Activated naive CD8-positive, alpha-beta T cell treated with anti-CD3 and anti-CD28 coated beads, Interleukin-2, amount 50 U/mL, for 24 hours (primary cell): ENCODE measurements around the gene ARSA.
"Not testable (repeated sequence)": the region's sequence is repeated elsewhere in the genome, so short reads cannot be mapped to it uniquely, and the experiment has no call there.

Experiments used
- ATAC-seq: fragments of 150-1000 bp; cut with Tn5 transposase; one replicate; pipeline ENCODE4 v1.10.0; 2021
- DNase-seq: peaks from one replicate; pipeline ENCODE4 v3.0.0; 2021
- H3K27ac Mint-ChIP-seq: one replicate; pipeline ENCODE4 v1.8.0; 2021; ENCODE audit warnings: mild to moderate bottlenecking, mixed read lengths
- H3K27me3 Mint-ChIP-seq: one replicate; pipeline ENCODE4 v1.8.0; 2021; ENCODE audit warnings: mixed read lengths
- H3K36me3 Mint-ChIP-seq: one replicate; pipeline ENCODE4 v1.8.0; 2021; ENCODE audit warnings: low read depth, mixed read lengths
- H3K4me1 Mint-ChIP-seq: one replicate; pipeline ENCODE4 v1.8.0; 2021; ENCODE audit warnings: mixed read lengths
- H3K4me3 Mint-ChIP-seq: one replicate; pipeline ENCODE4 v1.8.0; 2021; ENCODE audit warnings: mild to moderate bottlenecking, moderate library complexity, mixed read lengths
- H3K9me3 Mint-ChIP-seq: one replicate; pipeline ENCODE4 v1.8.0; 2021; ENCODE audit warnings: mixed read lengths

Gene ARSA

GRCh38 chr22:50620593-50621355 is 7.2 kb downstream of the ARSA start:
- Mint-ChIP-seq H3K27me3 (peaks cover 1% of the 10 kb centered on the region), H3K4me3 (peak overlapping the region; percentile 73), H3K27ac (peak overlapping the region; percentile 86), H3K4me1 (peaks cover 39% of the 10 kb centered on the region), H3K9me3 (no peaks in the 10 kb centered on the region), H3K36me3 (no peaks in the 10 kb centered on the region)
- peak; percentile 56 for DNase-seq
- peak; percentile 67 for ATAC-seq

- ATAC-seq, H3K4me3 Mint-ChIP-seq: not testable (repeated sequence)
These were observed 13.7 kb downstream of the ARSA start for GRCh38 chr22:50614296-50614695.

GRCh38 chr22:50613291-50613981 is 14.5 kb downstream of the ARSA start:
- no peak overlapping the region for H3K4me3 Mint-ChIP-seq
- ATAC-seq (no peak), DNase-seq (no peak)

More at GRCh38 chr22:50614296-50614695, 13.7 kb downstream of the ARSA start:
- not testable (repeated sequence) for H3K4me1 Mint-ChIP-seq, H3K36me3 Mint-ChIP-seq, H3K27ac Mint-ChIP-seq, H3K9me3 Mint-ChIP-seq, DNase-seq
- peaks cover 14% of the 10 kb centered on the region for H3K27me3 Mint-ChIP-seq

GRCh38 chr22:50612528-50613221 is 15.3 kb downstream of the ARSA start:
- Mint-ChIP-seq H3K27ac (no peak overlapping the region), H3K27me3 (peaks cover 21% of the 10 kb centered on the region), H3K9me3 (no peaks in the 10 kb centered on the region), H3K4me1 (peaks cover 5% of the 10 kb centered on the region), H3K4me3 (no peak overlapping the region), H3K36me3 (no peaks in the 10 kb centered on the region)
- no peak for DNase-seq
- ATAC-seq, result no peak

More at GRCh38 chr22:50613291-50613981, 14.5 kb downstream of the ARSA start:
- H3K27me3 Mint-ChIP-seq, result peaks cover 19% of the 10 kb centered on the region
- no peak overlapping the region for H3K27ac Mint-ChIP-seq
- H3K36me3 Mint-ChIP-seq, result no peaks in the 10 kb centered on the region
- H3K9me3 Mint-ChIP-seq, result no peaks in the 10 kb centered on the region
- peaks cover 5% of the 10 kb centered on the region for H3K4me1 Mint-ChIP-seq

- DNase-seq, result no peak
- Mint-ChIP-seq H3K27ac (no peak overlapping the region), H3K4me1 (peaks cover 5% of the 10 kb centered on the region), H3K27me3 (peaks cover 20% of the 10 kb centered on the region), H3K9me3 (no peaks in the 10 kb centered on the region), H3K4me3 (no peak overlapping the region), H3K36me3 (no peaks in the 10 kb centered on the region)
- no peak for ATAC-seq
These were observed 15.8 kb downstream of the ARSA start for GRCh38 chr22:50612168-50612527.

- peaks cover 5% of the 10 kb centered on the region for H3K4me1 Mint-ChIP-seq
- H3K4me3 Mint-ChIP-seq, result no peak overlapping the region
- H3K36me3 Mint-ChIP-seq, result no peaks in the 10 kb centered on the region
- no peak overlapping the region for H3K27ac Mint-ChIP-seq
- no peaks in the 10 kb centered on the region for H3K9me3 Mint-ChIP-seq
- peaks cover 20% of the 10 kb centered on the region for H3K27me3 Mint-ChIP-seq
- no peak for ATAC-seq
- DNase-seq, result no peak
These were observed 16.5 kb downstream of the ARSA start for GRCh38 chr22:50611341-50612060.

- Mint-ChIP-seq H3K27ac (no peak overlapping the region), H3K27me3 (peaks cover 29% of the 10 kb centered on the region), H3K36me3 (no peaks in the 10 kb centered on the region), H3K4me3 (no peak overlapping the region), H3K9me3 (no peaks in the 10 kb centered on the region), H3K4me1 (peaks cover 5% of the 10 kb centered on the region)
- ATAC-seq (peak; percentile 5), DNase-seq (no peak)
These were observed 17.4 kb downstream of the ARSA start for GRCh38 chr22:50610581-50610980.

- Mint-ChIP-seq H3K4me3 (no peak overlapping the region), H3K36me3 (no peaks in the 10 kb centered on the region), H3K27ac (no peak overlapping the region), H3K9me3 (no peaks in the 10 kb centered on the region), H3K4me1 (peaks cover 5% of the 10 kb centered on the region), H3K27me3 (peaks cover 34% of the 10 kb centered on the region)
- no peak for DNase-seq
- ATAC-seq, result no peak
These were observed 17.9 kb downstream of the ARSA start for GRCh38 chr22:50610041-50610451.

- ATAC-seq (no peak), DNase-seq (no peak)
- no peak overlapping the region for H3K4me3 Mint-ChIP-seq
- no peak overlapping the region for H3K27ac Mint-ChIP-seq
- peaks cover 35% of the 10 kb centered on the region for H3K27me3 Mint-ChIP-seq
- peaks cover 5% of the 10 kb centered on the region for H3K4me1 Mint-ChIP-seq
- no peaks in the 10 kb centered on the region for H3K36me3 Mint-ChIP-seq
- no peaks in the 10 kb centered on the region for H3K9me3 Mint-ChIP-seq
These were observed 18.4 kb downstream of the ARSA start for GRCh38 chr22:50609599-50609998.

GRCh38 chr22:50608996-50609395 is 19.0 kb downstream of the ARSA start:
- Mint-ChIP-seq H3K27me3 (peaks cover 33% of the 10 kb centered on the region), H3K4me1 (peaks cover 5% of the 10 kb centered on the region), H3K9me3 (no peaks in the 10 kb centered on the region), H3K36me3 (no peaks in the 10 kb centered on the region), H3K27ac (no peak overlapping the region), H3K4me3 (no peak overlapping the region)
- ATAC-seq, result no peak
- DNase-seq, result no peak

- not testable (repeated sequence) for H3K27ac Mint-ChIP-seq, H3K9me3 Mint-ChIP-seq, H3K36me3 Mint-ChIP-seq, H3K4me3 Mint-ChIP-seq, ATAC-seq, DNase-seq, H3K4me1 Mint-ChIP-seq
- H3K27me3 Mint-ChIP-seq, result peaks cover 33% of the 10 kb centered on the region
These were observed 19.7 kb downstream of the ARSA start for GRCh38 chr22:50608058-50608840.

GRCh38 chr22:50607659-50608020 is 20.3 kb downstream of the ARSA start:
- no peak for ATAC-seq
- no peak overlapping the region for H3K27ac Mint-ChIP-seq
- peaks cover 2% of the 10 kb centered on the region for H3K4me1 Mint-ChIP-seq
- no peak for DNase-seq
- H3K36me3 Mint-ChIP-seq, result no peaks in the 10 kb centered on the region
- H3K27me3 Mint-ChIP-seq, result peaks cover 39% of the 10 kb centered on the region
- H3K9me3 Mint-ChIP-seq, result no peaks in the 10 kb centered on the region
- H3K4me3 Mint-ChIP-seq, result no peak overlapping the region

- Mint-ChIP-seq H3K27ac (no peak overlapping the region), H3K4me3 (no peak overlapping the region), H3K36me3 (no peaks in the 10 kb centered on the region), H3K9me3 (no peaks in the 10 kb centered on the region), H3K27me3 (peaks cover 45% of the 10 kb centered on the region), H3K4me1 (no peaks in the 10 kb centered on the region)
- DNase-seq (no peak), ATAC-seq (no peak)
These were observed 20.9 kb downstream of the ARSA start for GRCh38 chr22:50606946-50607658.
